Natural killer cell treated with Interleukin-12 subunit alpha and Interleukin-12 subunit beta and Interleukin-15 and Interleukin-18, amount 100 ng/mL, for 72 hours (primary cell): ENCODE measurements around the gene PEAR1. TPM values are rescaled to one million over a fixed set of nuclear protein-coding genes. Genes with fewer than 3 reads are reported as not detected.

Experiments used
- ATAC-seq, 2 donors: fragments of 150-1000 bp; cut with Tn5 transposase in 1 of 2; sonication (Bioruptor Pico), chemical (Tn5 transposase) in 1 of 2; 2 replicates each; pipeline ENCODE4 v1.10.0; 2021
- DNase-seq: peaks from one replicate; pipeline ENCODE4 v3.0.0; 2022; ENCODE audit warnings: low spot score
- H3K27ac Mint-ChIP-seq, 2 donors: 1 replicate in 1 of 2; 2 replicates in 1 of 2; pipeline ENCODE4 v1.8.0; 2022; ENCODE audit warnings: mixed read lengths in 2 of 2, mild to moderate bottlenecking in 1 of 2, moderate library complexity in 1 of 2
- H3K27me3 Mint-ChIP-seq, 2 donors: 1 replicate in 1 of 2; 2 replicates in 1 of 2; pipeline ENCODE4 v1.8.0; 2022; ENCODE audit warnings: mixed read lengths in 2 of 2
- H3K36me3 Mint-ChIP-seq: one replicate; pipeline ENCODE4 v1.8.0; 2022; ENCODE audit warnings: mixed read lengths
- H3K4me1 Mint-ChIP-seq, 2 donors: 1 replicate in 1 of 2; 2 replicates in 1 of 2; pipeline ENCODE4 v1.8.0; 2022; ENCODE audit warnings: low read depth in 2 of 2, mixed read lengths in 2 of 2, mild to moderate bottlenecking in 1 of 2
- H3K4me3 Mint-ChIP-seq: one replicate; pipeline ENCODE4 v1.8.0; 2022; ENCODE audit warnings: mixed read lengths
- H3K9me3 Mint-ChIP-seq: 2 replicates; pipeline ENCODE4 v1.8.0; 2022; ENCODE audit warnings: mixed read lengths
- total RNA-seq, 2 donors: library from RNA; stranded (reverse); gene quantifications; one replicate each; pipeline ENCODE4 v1.2.3, GENCODE V29; 2022

The PEAR1 gene
- total RNA-seq, 2 donors from 2014 or later, result 0.64 TPM; not detected in 1

DNA sequence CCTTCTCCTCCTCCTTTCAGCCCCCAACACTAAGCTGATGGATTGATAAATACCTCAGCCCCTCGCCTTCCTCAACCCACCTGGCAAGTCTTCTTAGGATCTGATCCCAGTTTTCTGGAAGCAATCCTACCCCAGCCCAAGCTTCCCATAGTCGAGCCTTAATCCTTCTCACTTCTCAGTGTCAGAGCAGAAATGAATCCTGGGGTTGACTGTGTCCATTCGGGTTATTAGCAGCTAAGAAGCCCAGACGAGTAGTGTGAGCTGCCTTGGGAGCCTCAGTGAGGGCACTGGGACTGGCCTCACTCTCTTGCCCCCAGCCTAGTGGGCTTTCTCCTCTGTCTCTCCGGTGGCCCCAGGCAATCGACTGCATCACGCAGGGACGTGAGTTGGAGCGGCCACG is 12.4 kb upstream of the PEAR1 start:
- no peak for ATAC-seq
- no peaks in the 10 kb centered on the region for H3K9me3 Mint-ChIP-seq
- H3K4me1 Mint-ChIP-seq, result no peaks in the 10 kb centered on the region
- peaks cover 9 to 29% of the 10 kb centered on the region in 2 donors for H3K27me3 Mint-ChIP-seq
- no peak overlapping the region for H3K27ac Mint-ChIP-seq
- no peaks in the 10 kb centered on the region for H3K36me3 Mint-ChIP-seq
- no peak overlapping the region for H3K4me3 Mint-ChIP-seq
- no peak for DNase-seq

DNA sequence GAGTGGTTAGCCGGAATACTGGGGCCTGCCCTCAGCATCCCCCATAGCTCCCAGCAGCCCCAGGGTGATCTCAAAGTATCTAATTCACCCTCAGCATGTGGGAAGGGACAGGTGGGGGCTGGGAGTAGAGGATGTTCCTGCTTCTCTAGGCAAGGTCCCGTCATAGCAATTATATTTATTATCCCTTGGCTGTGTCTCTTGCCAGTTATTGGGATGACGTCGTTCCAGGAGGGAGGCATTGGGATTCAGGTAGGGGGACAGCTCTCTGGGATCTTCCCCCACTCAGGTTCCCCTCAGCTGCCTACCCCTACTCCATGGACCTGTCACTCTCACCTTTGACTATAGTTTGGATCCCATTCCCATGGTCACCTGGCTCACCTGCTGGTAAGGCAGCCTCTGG is 11.9 kb upstream of the PEAR1 start:
- DNase-seq (no peak), ATAC-seq (no peak)
- Mint-ChIP-seq H3K9me3 (no peaks in the 10 kb centered on the region), H3K27me3 (peaks cover 14 to 31% of the 10 kb centered on the region in 2 donors), H3K36me3 (no peaks in the 10 kb centered on the region), H3K27ac (no peak overlapping the region), H3K4me1 (no peaks in the 10 kb centered on the region), H3K4me3 (no peak overlapping the region)

DNA sequence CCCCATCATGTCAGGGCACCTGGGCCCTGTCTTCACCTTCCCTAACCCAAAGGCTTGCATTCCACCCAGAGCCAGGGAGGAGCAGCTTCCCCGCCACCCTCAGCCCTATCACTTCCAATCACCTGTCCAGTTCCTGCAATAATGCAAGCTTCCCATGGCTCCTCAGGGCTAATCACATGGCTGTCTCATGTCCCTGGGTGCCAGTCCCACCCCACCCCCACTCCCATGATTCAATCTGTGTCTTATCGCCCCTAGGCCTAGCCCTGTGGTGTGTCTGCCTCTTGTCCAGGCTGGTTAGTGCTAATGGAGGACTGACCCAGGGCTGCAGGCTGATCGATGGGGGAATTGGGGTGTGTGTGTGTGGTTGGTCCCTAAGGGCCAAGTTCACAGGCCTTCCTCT is 11.0 kb upstream of the PEAR1 start:
- ATAC-seq (no peak), DNase-seq (no peak)
- H3K4me1 Mint-ChIP-seq, result no peaks in the 10 kb centered on the region
- H3K36me3 Mint-ChIP-seq, result no peaks in the 10 kb centered on the region
- no peak overlapping the region for H3K27ac Mint-ChIP-seq
- H3K9me3 Mint-ChIP-seq, result no peaks in the 10 kb centered on the region
- H3K27me3 Mint-ChIP-seq, result peaks cover 16 to 33% of the 10 kb centered on the region in 2 donors
- no peak overlapping the region for H3K4me3 Mint-ChIP-seq

GRCh38 chr1:156883919-156884318 is 9.6 kb upstream of the PEAR1 start:
- no peak for DNase-seq
- Mint-ChIP-seq H3K9me3 (no peaks in the 10 kb centered on the region), H3K4me3 (no peak overlapping the region), H3K4me1 (no peaks in the 10 kb centered on the region), H3K36me3 (no peaks in the 10 kb centered on the region), H3K27ac (no peak overlapping the region), H3K27me3 (peaks cover 21 to 30% of the 10 kb centered on the region in 2 donors)
- ATAC-seq, result no peak

DNA sequence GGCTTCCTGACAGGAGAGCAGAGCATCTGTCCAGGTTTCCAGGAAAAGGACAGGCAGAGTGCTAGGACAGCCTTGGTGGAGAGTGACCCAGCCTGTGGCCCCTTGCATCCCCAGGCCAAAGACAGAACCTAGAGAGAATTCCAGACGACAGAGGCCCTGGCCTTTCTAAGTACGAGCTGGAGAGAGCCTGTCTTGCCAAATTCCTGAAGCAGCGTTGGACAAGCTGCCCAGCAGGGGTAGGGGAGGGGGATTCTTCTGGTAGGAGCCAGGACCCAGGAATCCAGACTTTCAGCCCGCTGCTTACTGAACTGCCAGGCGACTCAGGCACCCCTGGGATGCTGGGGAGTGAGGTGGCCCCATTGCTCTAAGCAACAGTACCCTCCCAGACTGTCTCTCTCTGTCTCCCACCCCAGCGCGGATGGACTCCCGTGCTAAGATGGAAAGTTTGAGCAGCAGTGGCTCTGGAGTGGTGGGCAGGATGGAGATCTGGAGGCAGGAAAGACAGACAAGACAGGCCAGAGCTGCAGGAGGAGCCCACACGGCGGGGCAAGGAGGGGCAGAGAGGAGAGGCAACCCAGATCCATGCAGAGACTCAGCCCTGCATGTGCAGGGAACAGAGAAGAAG is 8.8 kb upstream of the PEAR1 start:
- H3K36me3 Mint-ChIP-seq, result no peaks in the 10 kb centered on the region
- H3K27me3 Mint-ChIP-seq, result peaks cover 28 to 32% of the 10 kb centered on the region in 2 donors
- no peak for ATAC-seq

DNA sequence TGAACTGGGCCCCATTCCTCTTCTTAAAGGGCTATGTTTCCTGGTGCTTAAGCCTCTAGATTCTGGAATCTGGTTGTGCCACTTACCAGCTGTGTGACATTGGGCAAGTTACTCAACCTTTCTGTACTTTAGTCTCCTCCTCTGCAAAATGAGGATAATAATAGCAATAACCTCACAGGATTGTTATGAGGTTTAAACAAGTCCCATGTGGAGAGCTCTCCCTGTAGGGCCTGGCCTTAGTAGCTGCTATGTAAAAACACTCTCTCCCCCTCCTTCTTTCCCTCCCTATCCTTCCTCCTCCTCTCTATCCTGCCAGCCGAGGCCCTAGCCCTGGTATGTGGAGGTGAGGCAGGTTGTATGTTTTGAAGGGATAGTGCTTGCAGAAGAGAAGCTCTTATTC is 8.2 kb upstream of the PEAR1 start:
- Mint-ChIP-seq H3K4me1 (peaks cover 2 to 3% of the 10 kb centered on the region in 2 donors), H3K27ac (no peak overlapping the region), H3K27me3 (peaks cover 32 to 35% of the 10 kb centered on the region in 2 donors), H3K36me3 (no peaks in the 10 kb centered on the region), H3K9me3 (no peaks in the 10 kb centered on the region), H3K4me3 (no peak overlapping the region)
- DNase-seq (no peak), ATAC-seq (no peak)

More for the DNA sequence above, 8.8 kb upstream of the PEAR1 start:
- H3K4me1 Mint-ChIP-seq, result no peaks in the 10 kb centered on the region
- no peak overlapping the region for H3K27ac Mint-ChIP-seq
- no peak for DNase-seq
- H3K4me3 Mint-ChIP-seq, result no peak overlapping the region
- no peaks in the 10 kb centered on the region for H3K9me3 Mint-ChIP-seq

DNA sequence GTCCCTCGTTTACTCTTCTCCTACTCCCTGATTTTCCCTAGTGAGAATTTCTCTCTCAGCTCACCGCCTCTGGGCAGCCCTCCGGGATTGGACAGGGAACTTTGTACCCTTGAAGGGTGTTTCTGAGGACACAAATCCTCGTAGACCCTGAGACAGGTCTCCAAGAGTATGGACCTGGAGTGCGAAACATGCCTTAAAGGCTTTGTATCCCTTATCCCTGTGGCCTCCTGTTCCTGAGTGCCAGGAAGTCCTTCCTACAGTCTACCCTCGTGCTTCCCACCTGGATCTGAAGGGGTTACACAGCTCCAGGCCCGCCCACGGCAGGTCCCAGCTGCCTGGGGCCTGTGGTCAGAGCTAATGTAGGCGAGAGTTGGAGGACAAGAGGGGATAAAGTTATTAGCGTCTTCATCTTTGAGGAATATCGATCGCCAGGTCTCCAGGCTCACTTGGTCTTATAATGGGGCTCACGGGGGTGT is 7.6 kb upstream of the PEAR1 start:
- ATAC-seq (no peak), DNase-seq (no peak)
- peak overlapping the region in 1 of 2 donors; percentile 21 for H3K27ac Mint-ChIP-seq
- peaks cover 37 to 38% of the 10 kb centered on the region in 2 donors for H3K27me3 Mint-ChIP-seq
- H3K36me3 Mint-ChIP-seq, result no peaks in the 10 kb centered on the region
- peaks cover 4 to 5% of the 10 kb centered on the region in 2 donors for H3K4me1 Mint-ChIP-seq
- no peaks in the 10 kb centered on the region for H3K9me3 Mint-ChIP-seq
- no peak overlapping the region for H3K4me3 Mint-ChIP-seq

DNA sequence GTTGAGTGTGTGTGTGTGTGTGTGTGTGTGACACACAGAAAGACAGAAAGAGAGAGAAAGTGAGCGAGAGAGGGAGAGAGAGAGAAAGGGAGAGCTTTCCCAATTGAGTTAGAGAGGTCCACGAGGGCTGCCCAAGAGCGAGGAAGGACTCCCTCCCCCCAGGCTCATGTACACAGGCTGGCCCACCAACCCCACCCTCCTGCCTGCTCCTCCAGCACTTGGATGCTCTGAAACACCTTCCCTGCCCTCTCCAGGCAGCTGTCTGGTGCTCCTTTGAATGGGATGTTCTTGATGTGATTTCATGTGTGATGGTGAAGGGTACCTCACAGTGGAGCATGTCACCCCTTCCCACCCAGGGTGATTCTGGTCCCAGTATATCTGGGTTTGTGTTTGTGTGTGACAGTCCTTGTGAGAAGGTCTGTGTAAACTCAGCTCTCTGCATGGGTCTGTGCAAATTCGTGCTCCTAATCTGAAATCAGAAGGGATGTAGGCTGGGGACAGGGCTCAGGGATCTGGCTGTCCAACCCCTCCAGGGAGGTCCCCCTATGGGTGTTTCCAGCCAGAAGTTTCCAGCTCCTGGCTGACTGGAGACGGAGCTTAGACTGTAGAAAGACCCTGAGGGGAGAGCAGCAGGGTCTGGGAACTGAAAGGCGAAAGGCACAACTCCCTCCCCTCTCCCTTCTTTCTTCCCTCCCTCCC is 6.8 kb upstream of the PEAR1 start:
- peak overlapping the region in 1 of 2 donors; percentile 21 for H3K27ac Mint-ChIP-seq

DNA sequence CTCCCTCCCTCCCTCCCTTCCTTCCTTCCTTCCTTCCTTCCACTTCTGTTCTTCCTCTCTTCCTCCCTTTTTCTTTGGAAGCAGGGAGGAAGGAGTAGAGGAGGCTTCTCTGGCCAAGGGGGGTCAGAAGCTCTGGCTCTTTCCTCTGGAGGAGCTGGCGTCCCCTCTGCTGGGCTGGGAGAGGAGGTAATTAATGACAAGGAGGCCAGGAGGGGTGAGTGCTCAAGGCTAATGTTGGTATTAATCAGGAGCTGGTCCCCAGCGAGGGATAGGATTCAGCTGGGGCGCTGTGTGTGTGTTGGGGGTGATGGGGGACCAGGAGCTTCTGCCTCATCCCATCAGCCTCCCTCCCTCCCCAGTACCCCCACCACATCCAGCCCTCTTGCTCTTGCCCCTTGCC is 6.2 kb upstream of the PEAR1 start:
- Mint-ChIP-seq H3K27ac (no peak overlapping the region), H3K4me1 (peaks cover 5 to 7% of the 10 kb centered on the region in 2 donors), H3K27me3 (peaks cover 40 to 41% of the 10 kb centered on the region in 2 donors), H3K9me3 (no peaks in the 10 kb centered on the region), H3K4me3 (no peak overlapping the region), H3K36me3 (no peaks in the 10 kb centered on the region)
- DNase-seq (no peak), ATAC-seq (no peak)

More for the DNA sequence above, 6.8 kb upstream of the PEAR1 start:
- no peak for DNase-seq
- no peak overlapping the region for H3K4me3 Mint-ChIP-seq
- ATAC-seq, result no peak
- peaks cover 42 to 45% of the 10 kb centered on the region in 2 donors for H3K27me3 Mint-ChIP-seq
- H3K9me3 Mint-ChIP-seq, result no peaks in the 10 kb centered on the region
- no peaks in the 10 kb centered on the region for H3K36me3 Mint-ChIP-seq
- H3K4me1 Mint-ChIP-seq, result peaks cover 5% of the 10 kb centered on the region in 2 donors

- H3K27me3 Mint-ChIP-seq, result peaks cover 40 to 41% of the 10 kb centered on the region in 2 donors
- no peak for ATAC-seq
- peaks cover 5 to 7% of the 10 kb centered on the region in 2 donors for H3K4me1 Mint-ChIP-seq
- DNase-seq, result no peak
- no peaks in the 10 kb centered on the region for H3K9me3 Mint-ChIP-seq
- no peaks in the 10 kb centered on the region for H3K36me3 Mint-ChIP-seq
- H3K27ac Mint-ChIP-seq, result no peak overlapping the region
- H3K4me3 Mint-ChIP-seq, result no peak overlapping the region
These were observed 5.8 kb upstream of the PEAR1 start for GRCh38 chr1:156887734-156888133.

- Mint-ChIP-seq H3K4me3 (no peak overlapping the region), H3K27me3 (peaks cover 30 to 44% of the 10 kb centered on the region in 2 donors), H3K4me1 (peaks cover 5 to 7% of the 10 kb centered on the region in 2 donors), H3K36me3 (no peaks in the 10 kb centered on the region), H3K27ac (no peak overlapping the region), H3K9me3 (no peaks in the 10 kb centered on the region)
- ATAC-seq (peak; percentile 32 to 55), DNase-seq (peak; percentile 73)
These were observed 3.5 kb upstream of the PEAR1 start for GRCh38 chr1:156889802-156890580.

- peak; percentile 89 for DNase-seq
- H3K36me3 Mint-ChIP-seq, result no peaks in the 10 kb centered on the region
- peaks cover 28 to 44% of the 10 kb centered on the region in 2 donors for H3K27me3 Mint-ChIP-seq
- peak; percentile 88 to 92 for ATAC-seq
- no peaks in the 10 kb centered on the region for H3K9me3 Mint-ChIP-seq
- H3K4me1 Mint-ChIP-seq, result peaks cover 5 to 7% of the 10 kb centered on the region in 2 donors
- peak overlapping the region; percentile 49 for H3K4me3 Mint-ChIP-seq
- peak overlapping the region in 1 of 2 donors; percentile 58 for H3K27ac Mint-ChIP-seq
These were observed 1.1 kb upstream of the PEAR1 start for GRCh38 chr1:156892190-156893047.

DNA sequence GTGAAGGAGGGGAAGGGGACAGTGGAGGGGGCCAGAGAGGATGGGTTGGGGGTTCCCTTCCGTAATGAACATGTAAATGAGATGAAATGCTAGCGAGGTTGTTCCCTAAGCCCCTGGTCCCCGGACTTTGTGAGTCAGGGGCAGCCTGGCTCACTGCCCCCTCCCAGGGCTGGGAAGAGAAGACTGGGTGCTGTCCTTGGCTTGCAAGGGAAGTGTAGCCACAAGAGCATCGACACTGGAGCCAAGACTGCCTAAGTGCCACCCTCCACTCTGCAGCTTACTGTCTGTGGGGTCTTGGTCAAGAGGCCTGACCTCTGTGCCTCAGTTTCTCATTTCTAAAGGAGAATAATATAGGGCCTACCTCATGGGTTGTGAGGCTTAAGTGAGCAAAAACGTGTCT is 483 bp downstream of the PEAR1 start:
- ATAC-seq (no peak), DNase-seq (no peak)
- no peaks in the 10 kb centered on the region for H3K36me3 Mint-ChIP-seq
- H3K9me3 Mint-ChIP-seq, result no peaks in the 10 kb centered on the region
- H3K4me3 Mint-ChIP-seq, result no peak overlapping the region
- H3K4me1 Mint-ChIP-seq, result peaks cover 11 to 15% of the 10 kb centered on the region in 2 donors
- peaks cover 34 to 47% of the 10 kb centered on the region in 2 donors for H3K27me3 Mint-ChIP-seq
- no peak overlapping the region for H3K27ac Mint-ChIP-seq
